Coronary artery (tissue), 2 donors: Measurements from ENCODE around the gene FOXK1.

Source experiments
- DNase-seq: peaks from one replicate; pipeline ENCODE4 v3.0.0-alpha.2; 2017; ENCODE audit warnings: low spot score
- H3K27ac ChIP-seq, 2 donors: fragments of 200-600 bp; sonication (generic); one replicate each; pipeline ENCODE4 v1.5.1; 2016 to 2019
- H3K4me3 ChIP-seq: fragments of 200-600 bp; sonication (generic); 2 replicates; pipeline ENCODE4 v1.5.1; 2016; ENCODE audit warnings: mild to moderate bottlenecking, moderate library complexity
- CTCF ChIP-seq: fragments of 200-600 bp; sonication (generic); IDR thresholded peaks from one replicate; pipeline ENCODE4 v1.5.1; 2019; ENCODE audit warnings: antibody characterized with exemption

Gene FOXK1

GRCh38 chr7:4820405-4820966, 138.4 kb downstream of the FOXK1 start:
- TF ChIP-seq CTCF = no peak
- Histone ChIP-seq H3K4me3 (peak overlapping the region; percentile 48), H3K27ac (peak overlapping the region in 1 of 2 donors; percentile 49)
- DNase-seq = no peak
